ENCODE data around the gene FOSL1.
"Not testable (repeated sequence)": the region's sequence is repeated elsewhere in the genome, so short reads cannot be mapped to it uniquely, and the experiment has no call there.

The FOSL1 gene

DNA sequence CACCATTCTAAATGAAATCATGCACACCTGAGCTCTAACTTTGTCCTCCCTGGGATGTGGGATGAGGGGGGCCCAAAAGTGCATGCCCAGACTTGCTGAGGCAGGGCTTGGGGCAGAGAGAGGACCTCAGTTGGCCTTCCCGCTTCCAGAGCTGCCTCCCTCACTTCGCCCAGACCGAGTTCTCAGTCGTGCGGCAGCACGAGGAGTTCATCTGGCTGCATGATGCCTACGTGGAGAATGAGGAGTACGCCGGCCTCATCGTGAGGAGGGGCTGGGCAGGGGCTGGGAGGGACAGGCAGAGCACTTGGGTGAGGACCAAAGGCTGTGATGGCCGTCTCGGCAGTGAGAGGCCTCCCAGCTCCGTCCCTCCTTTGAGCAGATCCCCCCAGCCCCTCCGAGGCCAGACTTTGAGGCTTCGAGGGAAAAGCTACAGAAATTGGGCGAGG lies 50.4 kb downstream of the FOSL1 start:
- DNase-seq = no peak

DNA sequence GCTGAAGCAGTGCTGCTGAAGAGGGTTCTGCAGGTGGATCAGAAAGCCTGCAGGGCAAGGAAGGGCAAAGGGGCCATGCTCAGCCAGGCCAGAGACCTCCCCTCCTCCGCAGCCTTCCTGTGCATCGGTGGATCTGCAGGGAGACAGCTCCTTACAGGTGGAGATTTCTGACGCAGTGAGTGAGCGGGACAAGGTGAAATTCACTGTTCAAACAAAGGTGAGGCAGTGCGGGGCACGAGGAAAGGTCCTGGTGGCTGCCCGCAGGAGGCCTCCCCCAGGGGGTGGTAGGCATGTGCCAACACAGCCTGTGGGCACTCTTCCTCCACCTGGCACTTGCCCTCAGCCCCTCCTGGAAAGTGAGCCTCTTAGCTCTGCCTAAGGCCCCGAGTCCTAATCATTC lies 50.8 kb downstream of the FOSL1 start:
- no peak for DNase-seq

DNA sequence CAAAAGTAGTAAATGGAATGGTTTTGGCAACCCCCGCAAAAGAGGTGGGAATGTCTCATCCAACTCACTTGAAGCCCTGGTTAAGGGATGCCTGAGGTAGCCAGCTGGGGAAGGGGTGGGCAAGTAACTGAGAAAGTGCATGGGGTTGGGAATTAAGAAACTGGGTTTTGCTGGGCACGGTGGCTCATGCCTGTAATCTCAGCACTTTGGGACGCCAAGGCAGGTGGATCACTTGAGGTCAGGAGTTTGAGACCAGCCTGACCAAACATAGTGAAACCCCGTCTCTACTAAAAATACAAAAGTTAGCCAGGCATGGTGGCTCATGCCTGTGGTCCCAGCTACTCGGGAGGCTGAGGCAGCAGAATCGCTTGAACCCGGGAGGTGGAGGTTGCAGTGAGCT lies 51.5 kb downstream of the FOSL1 start:
- DNase-seq = not testable (repeated sequence)

DNA sequence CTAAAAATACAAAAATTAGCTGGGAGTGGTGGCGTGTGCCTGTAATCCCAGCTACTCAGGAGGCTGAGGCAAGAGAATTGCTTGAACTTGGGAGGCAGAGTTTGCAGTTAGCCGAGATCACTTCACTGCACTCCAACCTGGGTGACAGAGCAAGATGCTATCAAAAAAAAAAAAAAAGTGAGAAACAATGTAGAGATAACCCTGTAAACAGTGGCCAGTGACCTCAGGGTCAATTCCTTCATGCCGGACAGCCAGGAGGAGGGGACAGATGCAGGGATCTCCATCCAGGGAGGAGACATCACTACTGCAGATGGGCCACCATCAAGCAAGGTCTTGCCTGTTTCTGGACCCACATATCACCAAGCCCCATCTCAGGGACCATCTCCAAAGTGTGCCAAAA lies 52.4 kb downstream of the FOSL1 start:
- no peak for DNase-seq

DNA sequence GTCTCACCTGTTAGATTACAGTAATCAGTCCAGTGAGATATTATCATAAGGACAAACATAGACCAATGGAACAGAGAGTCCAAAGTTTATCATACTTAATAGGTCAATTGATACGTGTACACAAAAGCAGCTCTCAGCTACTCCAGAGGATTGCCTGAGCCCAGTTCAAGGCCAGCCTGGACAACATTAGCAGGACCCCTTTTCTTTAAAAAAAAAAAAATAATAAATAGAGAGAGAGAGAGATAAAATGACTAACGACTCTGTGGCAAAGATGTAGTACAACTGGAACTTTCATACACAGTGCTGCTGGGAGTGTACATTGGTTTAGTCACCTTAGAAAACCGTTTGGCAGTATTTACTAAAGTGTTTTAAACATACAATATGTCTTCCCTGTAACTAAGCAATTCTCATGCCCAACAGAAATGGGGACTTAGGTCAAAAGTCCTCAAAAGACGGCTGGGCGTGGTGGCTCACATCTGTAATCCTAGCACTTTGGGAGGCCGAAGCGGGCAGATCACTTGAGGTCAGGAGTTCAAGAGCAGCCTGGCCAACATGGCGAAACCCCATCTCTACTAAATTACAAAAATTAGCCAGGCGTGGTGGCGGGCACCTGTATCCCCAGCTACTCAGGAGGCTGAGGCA lies 55.8 kb downstream of the FOSL1 start:
- no peak for DNase-seq

DNA sequence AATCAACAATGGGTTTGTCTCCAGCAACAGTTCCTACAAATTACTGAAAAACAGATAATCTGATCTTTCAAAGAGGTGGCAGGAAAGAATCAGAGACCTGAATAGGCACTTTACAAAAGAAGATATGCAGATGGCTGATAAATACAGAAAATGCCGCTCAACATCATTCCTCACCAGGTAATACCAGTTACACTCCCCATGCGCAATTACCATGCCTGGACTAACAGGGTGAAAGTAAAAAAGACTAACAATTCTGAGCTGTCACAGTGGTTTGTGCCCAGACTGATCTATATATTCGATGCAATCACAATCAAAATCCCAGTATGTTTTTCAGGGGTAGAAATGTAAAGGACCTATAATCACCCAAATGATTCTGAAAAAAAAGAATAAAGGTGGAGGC lies 56.4 kb downstream of the FOSL1 start:
- no peak for DNase-seq

DNA sequence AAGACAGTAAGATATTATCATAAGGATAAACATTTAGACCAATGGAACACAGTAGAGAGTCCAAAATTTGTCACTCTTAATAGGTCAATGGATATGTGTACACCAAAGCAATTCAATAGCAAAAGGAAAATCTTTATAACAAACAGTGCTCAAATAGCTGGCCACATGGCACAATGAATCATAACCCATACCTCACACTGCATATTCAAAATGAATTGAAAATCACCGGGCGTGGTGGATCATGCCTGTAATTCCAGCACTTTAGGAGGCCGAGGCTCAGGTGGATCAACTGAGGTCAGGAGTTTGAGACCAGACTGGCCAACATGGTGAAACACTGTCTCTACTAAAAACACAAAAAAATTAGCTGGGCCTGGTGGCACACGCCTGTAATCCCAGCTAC lies 58.0 kb downstream of the FOSL1 start:
- no peak for DNase-seq

Data from activated effector memory CD4-positive, alpha-beta T cell treated with Interleukin-2 at 50 U/mL for 16 hours (primary cell).